HCT116 (cell line): Measurements from ENCODE around the gene PGM3. TPM values are rescaled to one million over a fixed set of nuclear protein-coding genes. Genes with fewer than 3 reads are reported as not detected.

Source experiments
- ATAC-seq: fragments of 200-7000 bp; cut with Tn5 transposase; 2 replicates; pipeline ENCODE4 v1.9.1; 2020; ENCODE audit warnings: mild to moderate bottlenecking, moderate library complexity
- BruUV-seq: library from RNA; stranded (reverse); fragments of 400-500 nt; replicated peaks from 2 replicates; lab custom pipeline; 2021; lab: Mats Ljungman, UMichigan
- CTCF ChIA-PET: fragments of 300-600 bp; sonication (Branson Sonifier 250); formaldehyde crosslinking; loops from one replicate; lab custom pipeline; 2021; ENCODE audit warnings: antibody characterized with exemption; lab: Charles Lee
- POLR2A ChIA-PET: fragments of 300-600, 350-600 bp; sonication (Branson Sonifier 250); formaldehyde crosslinking; loops from one replicate; lab custom pipeline; 2021; ENCODE audit warnings: antibody characterized with exemption; lab: Charles Lee
- RAD21 ChIA-PET, 2 experiments: fragments of 300-600 bp; sonication (Branson Sonifier 250); formaldehyde crosslinking; loops; one replicate each; lab custom pipeline; 2023; ENCODE audit warnings: low total read pairs in 2 of 2; ENCODE audit not compliant: uncharacterized antibody in 2 of 2, unreplicated experiment in 2 of 2, low non-redundant PET in 1 of 2; lab: Charles Lee
- DNase-seq: peaks from one replicate; pipeline ENCODE4 v3.0.0-alpha.2; 2010; ENCODE audit warnings: low read depth, low spot score
- H2AFZ ChIP-seq: fragments of 200-600 bp; shearing (Covaris generic), sonication (generic); 2 replicates; pipeline ENCODE4 v1.6.1; 2017; ENCODE audit warnings: low read depth, mixed run types, mixed read lengths, antibody characterized with exemption, low read length; ENCODE audit not compliant: poor library complexity, severe bottlenecking
- H3K27ac ChIP-seq: 2 replicates; pipeline ENCODE4 v1.5.1; 2012; ENCODE audit warnings: low read depth, low read length
- H3K27me3 ChIP-seq: fragments of 200-600 bp; sonication (generic); 2 replicates; pipeline ENCODE4 v1.6.1; 2016; ENCODE audit warnings: mixed run types, low read length, mixed read lengths; ENCODE audit not compliant: insufficient read depth
- H3K36me3 ChIP-seq, 2 experiments: fragments of 200-500 bp in 1 of 2; fragments of 200-600 bp in 1 of 2; sonication (Bioruptor generic) in 1 of 2; sonication (generic) in 1 of 2; 2 replicates each; pipeline versions ENCODE4 v1.5.1 to v1.6.1; 2014 to 2016; ENCODE audit warnings: low read length in 2 of 2, inconsistent platforms in 1 of 2, mixed read lengths in 1 of 2, mixed run types in 1 of 2; ENCODE audit not compliant: insufficient read depth in 2 of 2, control insufficient read depth in 1 of 2
- H3K4me1 ChIP-seq, 2 experiments: fragments of 200-600 bp in 1 of 2; sonication (generic) in 1 of 2; 2 replicates each; pipeline versions ENCODE4 v1.5.1 to v1.6.1; 2012 to 2017; ENCODE audit warnings: low read length in 2 of 2, inconsistent platforms in 1 of 2, mild to moderate bottlenecking in 1 of 2, mixed read lengths in 1 of 2, mixed run types in 1 of 2, moderate library complexity in 1 of 2; ENCODE audit not compliant: insufficient read depth in 2 of 2, control insufficient read depth in 1 of 2
- H3K4me2 ChIP-seq: fragments of 200-600 bp; sonication (generic); 2 replicates; pipeline ENCODE4 v1.6.1; 2017; ENCODE audit warnings: mixed run types, low read length, mixed read lengths
- H3K4me3 ChIP-seq, 2 experiments: fragments of 200-600 bp in 1 of 2; sonication (generic) in 1 of 2; replicated peaks in 1 of 2; 2 replicates each; pipeline ENCODE4 v1.5.1; 2011 to 2016; ENCODE audit warnings: low read length in 2 of 2, control low read depth in 1 of 2, low read depth in 1 of 2, mild to moderate bottlenecking in 1 of 2, mixed read lengths in 1 of 2, mixed run types in 1 of 2
- H3K79me2 ChIP-seq: fragments of 200-600 bp; sonication (generic); 2 replicates; pipeline ENCODE4 v1.6.1; 2017; ENCODE audit warnings: mild to moderate bottlenecking, mixed run types, low read length, moderate library complexity, mixed read lengths; ENCODE audit not compliant: insufficient read depth
- H3K9ac ChIP-seq: fragments of 200-600 bp; sonication (generic); 2 replicates; pipeline ENCODE4 v1.6.1; 2016; ENCODE audit warnings: low read length, mixed read lengths
- H3K9me2 ChIP-seq: fragments of 200-600 bp; sonication (generic), shearing (Covaris generic); 2 replicates; pipeline ENCODE4 v1.6.1; 2017; ENCODE audit warnings: mixed run types, mild to moderate bottlenecking, moderate library complexity; ENCODE audit not compliant: insufficient read depth
- H3K9me3 ChIP-seq, 2 experiments: fragments of 200-500 bp in 1 of 2; fragments of 200-600 bp in 1 of 2; sonication (Bioruptor generic) in 1 of 2; sonication (generic) in 1 of 2; 2 replicates each; pipeline ENCODE4 v1.6.1; 2014 to 2017; ENCODE audit warnings: low read length in 2 of 2, mixed read lengths in 2 of 2, inconsistent platforms in 1 of 2, low read depth in 1 of 2, mild to moderate bottlenecking in 1 of 2, mixed run types in 1 of 2, moderate library complexity in 1 of 2; ENCODE audit not compliant: control insufficient read depth in 1 of 2, insufficient read depth in 1 of 2
- H4K20me1 ChIP-seq: fragments of 200-600 bp; sonication (generic), shearing (Covaris generic); 2 replicates; pipeline ENCODE4 v1.6.1; 2017; ENCODE audit warnings: mixed run types, mild to moderate bottlenecking, moderate library complexity; ENCODE audit not compliant: insufficient read depth
- CBX3 ChIP-seq: IDR thresholded peaks from 2 replicates; pipeline ENCODE4 v1.6.1; 2012; ENCODE audit warnings: low read depth
- FOSL1 ChIP-seq: IDR thresholded peaks from 2 replicates; pipeline ENCODE4 v1.6.1; 2012; ENCODE audit warnings: low read depth
- JUND ChIP-seq: IDR thresholded peaks from 2 replicates; pipeline ENCODE4 v1.6.1; 2012
- POLR2AphosphoS5 ChIP-seq: IDR thresholded peaks from 2 replicates; pipeline ENCODE4 v1.6.1; 2011; ENCODE audit warnings: mild to moderate bottlenecking, low read depth, low read length, moderate library complexity
- RAD21 ChIP-seq: IDR thresholded peaks from 2 replicates; pipeline ENCODE4 v1.6.1; 2012; ENCODE audit warnings: low read depth, mild to moderate bottlenecking
- SIN3A ChIP-seq: IDR thresholded peaks from 2 replicates; pipeline ENCODE4 v1.6.1; 2012; ENCODE audit warnings: low read depth
- SP1 ChIP-seq: IDR thresholded peaks from 2 replicates; pipeline ENCODE4 v1.6.1; 2012; ENCODE audit warnings: low read depth
- ZNF274 ChIP-seq: fragments of 200-500 bp; sonication (Bioruptor generic); IDR thresholded peaks from 2 replicates; pipeline ENCODE4 v1.6.1; 2014; ENCODE audit warnings: mild to moderate bottlenecking, low read depth, low read length, inconsistent platforms
- intact Hi-C: fragments of 100-400 bp; cut with micrococcal nuclease; formaldehyde crosslinking; loops from 2 replicates; pipeline ENCODE4 v1.10.0; 2022
- total RNA-seq: library from RNA; stranded (reverse); gene quantifications from one replicate; pipeline ENCODE4 v1.2.1, GENCODE V29; 2021; ENCODE audit not compliant: unreplicated experiment
- TF ChIP-seq, protein P1 (sequence below): IDR thresholded peaks from 2 replicates; pipeline ENCODE4 v1.6.1; 2012; ENCODE audit warnings: low read depth
- TF ChIP-seq, protein P2 (sequence below), 3 experiments: fragments of 200-600 bp in 1 of 3; sonication (generic) in 1 of 3; IDR thresholded peaks in 2 of 3; conservative IDR thresholded peaks in 1 of 3; 2 replicates each; pipeline ENCODE4 v1.5.1; 2012 to 2017; ENCODE audit warnings: low read depth in 2 of 3, low read length in 2 of 3, antibody characterized with exemption in 1 of 3, borderline replicate concordance in 1 of 3, control low read depth in 1 of 3, mild to moderate bottlenecking in 1 of 3, mixed read lengths in 1 of 3, mixed run types in 1 of 3, moderate library complexity in 1 of 3; ENCODE audit not compliant: insufficient read depth in 1 of 3

The PGM3 gene
- total RNA-seq, 1 experiment from 2014 or later = 63.5 TPM

DNA sequence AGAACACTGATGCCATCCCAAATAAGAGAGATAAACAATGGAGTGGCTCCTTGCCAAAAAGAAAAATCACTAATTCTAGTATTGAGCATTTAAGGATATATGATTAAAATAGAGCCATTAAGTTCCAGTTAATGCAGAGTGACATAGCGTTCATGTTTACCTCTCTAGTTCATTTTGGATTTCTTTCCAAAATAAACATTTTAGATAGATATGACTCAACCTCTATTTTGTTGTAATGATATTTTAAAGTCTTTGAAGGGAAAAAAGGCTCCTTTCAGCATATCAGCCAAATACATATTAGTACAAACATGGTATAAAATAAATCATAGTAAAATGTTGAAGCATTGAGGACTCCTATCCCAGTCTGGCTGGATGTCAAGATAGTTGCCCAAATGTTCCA is 33.5 kb upstream of the PGM3 start:
- RAD21 ChIA-PET = no interaction called here
- DNase-seq = no peak

DNA sequence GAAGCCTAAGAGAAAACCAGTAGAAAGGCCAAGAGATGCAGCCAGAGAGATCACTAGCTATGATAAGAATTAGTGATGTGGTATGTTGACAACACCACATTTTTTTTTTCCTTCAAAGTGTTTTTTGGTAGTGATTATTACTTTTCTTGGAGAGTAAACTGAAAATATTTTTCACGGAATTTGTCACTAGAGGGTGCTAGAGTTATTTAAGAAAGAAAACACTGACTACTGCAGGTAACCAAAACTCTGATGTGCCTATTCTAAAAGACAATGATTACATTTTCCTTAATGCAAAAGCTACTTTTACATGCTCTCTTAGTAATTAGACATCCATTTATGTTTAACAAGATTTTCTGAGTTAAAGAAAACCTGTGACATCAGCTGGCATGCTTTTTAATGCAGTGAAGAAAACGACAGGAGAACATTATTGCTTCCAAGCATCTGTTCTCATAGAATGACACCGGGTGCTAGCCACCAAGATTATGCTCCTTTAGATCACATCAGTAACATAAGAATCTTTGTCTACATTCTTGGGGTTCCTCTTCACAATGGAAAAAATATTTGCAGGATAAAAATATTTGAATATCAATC is 28.9 kb upstream of the PGM3 start:
- H3K36me3 ChIP-seq = no peaks in the 10 kb centered on the region; a peak in 1 of 4 replicates
- H3K27ac ChIP-seq = no peak overlapping the region
- DNase-seq = peak; percentile 18
- no peak overlapping the region for H3K9ac ChIP-seq
- H3K4me3 ChIP-seq = no peak overlapping the region
- H3K9me2 ChIP-seq = no peaks in the 10 kb centered on the region
- H3K79me2 ChIP-seq = no peaks in the 10 kb centered on the region
- ChIA-PET POLR2A (no interaction called here), RAD21 (interaction anchor here in 1 of 2 experiments (0.6 kb wide), 1 partner anchor 290 kb away, joined by 3 read pairs; the partner anchor contains the start of gene PRSS35), CTCF (interaction anchor here (0.8 to 4.4 kb wide), 8 partner anchors 11 to 314 kb away, joined by 3 to 55 read pairs (median 4); partner anchors contain the start of genes DOP1A, PRSS35 and UBE3D)
- intact Hi-C loops = loop anchor here (1.0 to 5.0 kb wide), 2 partner anchors 195 to 293 kb away; no protein-coding TSS in a partner anchor
- no peak overlapping the region for H3K4me2 ChIP-seq
- no peaks in the 10 kb centered on the region for H3K9me3 ChIP-seq
- H3K4me1 ChIP-seq = peaks cover 0 to 6% of the 10 kb centered on the region in 2 experiments; a peak in 1 of 4 replicates
- no TSS peak for BruUV-seq
- TF ChIP-seq POLR2AphosphoS5 = no peak
- TF ChIP-seq ZNF274 = no peak
- TF ChIP-seq, protein P1, sequence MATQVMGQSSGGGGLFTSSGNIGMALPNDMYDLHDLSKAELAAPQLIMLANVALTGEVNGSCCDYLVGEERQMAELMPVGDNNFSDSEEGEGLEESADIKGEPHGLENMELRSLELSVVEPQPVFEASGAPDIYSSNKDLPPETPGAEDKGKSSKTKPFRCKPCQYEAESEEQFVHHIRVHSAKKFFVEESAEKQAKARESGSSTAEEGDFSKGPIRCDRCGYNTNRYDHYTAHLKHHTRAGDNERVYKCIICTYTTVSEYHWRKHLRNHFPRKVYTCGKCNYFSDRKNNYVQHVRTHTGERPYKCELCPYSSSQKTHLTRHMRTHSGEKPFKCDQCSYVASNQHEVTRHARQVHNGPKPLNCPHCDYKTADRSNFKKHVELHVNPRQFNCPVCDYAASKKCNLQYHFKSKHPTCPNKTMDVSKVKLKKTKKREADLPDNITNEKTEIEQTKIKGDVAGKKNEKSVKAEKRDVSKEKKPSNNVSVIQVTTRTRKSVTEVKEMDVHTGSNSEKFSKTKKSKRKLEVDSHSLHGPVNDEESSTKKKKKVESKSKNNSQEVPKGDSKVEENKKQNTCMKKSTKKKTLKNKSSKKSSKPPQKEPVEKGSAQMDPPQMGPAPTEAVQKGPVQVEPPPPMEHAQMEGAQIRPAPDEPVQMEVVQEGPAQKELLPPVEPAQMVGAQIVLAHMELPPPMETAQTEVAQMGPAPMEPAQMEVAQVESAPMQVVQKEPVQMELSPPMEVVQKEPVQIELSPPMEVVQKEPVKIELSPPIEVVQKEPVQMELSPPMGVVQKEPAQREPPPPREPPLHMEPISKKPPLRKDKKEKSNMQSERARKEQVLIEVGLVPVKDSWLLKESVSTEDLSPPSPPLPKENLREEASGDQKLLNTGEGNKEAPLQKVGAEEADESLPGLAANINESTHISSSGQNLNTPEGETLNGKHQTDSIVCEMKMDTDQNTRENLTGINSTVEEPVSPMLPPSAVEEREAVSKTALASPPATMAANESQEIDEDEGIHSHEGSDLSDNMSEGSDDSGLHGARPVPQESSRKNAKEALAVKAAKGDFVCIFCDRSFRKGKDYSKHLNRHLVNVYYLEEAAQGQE = no peak
- TF ChIP-seq SIN3A = no peak
- TF ChIP-seq RAD21 = peak; percentile 76
- TF ChIP-seq, protein P2, sequence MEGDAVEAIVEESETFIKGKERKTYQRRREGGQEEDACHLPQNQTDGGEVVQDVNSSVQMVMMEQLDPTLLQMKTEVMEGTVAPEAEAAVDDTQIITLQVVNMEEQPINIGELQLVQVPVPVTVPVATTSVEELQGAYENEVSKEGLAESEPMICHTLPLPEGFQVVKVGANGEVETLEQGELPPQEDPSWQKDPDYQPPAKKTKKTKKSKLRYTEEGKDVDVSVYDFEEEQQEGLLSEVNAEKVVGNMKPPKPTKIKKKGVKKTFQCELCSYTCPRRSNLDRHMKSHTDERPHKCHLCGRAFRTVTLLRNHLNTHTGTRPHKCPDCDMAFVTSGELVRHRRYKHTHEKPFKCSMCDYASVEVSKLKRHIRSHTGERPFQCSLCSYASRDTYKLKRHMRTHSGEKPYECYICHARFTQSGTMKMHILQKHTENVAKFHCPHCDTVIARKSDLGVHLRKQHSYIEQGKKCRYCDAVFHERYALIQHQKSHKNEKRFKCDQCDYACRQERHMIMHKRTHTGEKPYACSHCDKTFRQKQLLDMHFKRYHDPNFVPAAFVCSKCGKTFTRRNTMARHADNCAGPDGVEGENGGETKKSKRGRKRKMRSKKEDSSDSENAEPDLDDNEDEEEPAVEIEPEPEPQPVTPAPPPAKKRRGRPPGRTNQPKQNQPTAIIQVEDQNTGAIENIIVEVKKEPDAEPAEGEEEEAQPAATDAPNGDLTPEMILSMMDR (IDR thresholded peaks at IDR 0.05 in 2 of 3, conservative IDR thresholded peaks at IDR 0.05 in 1 of 3; ENCODE audit: borderline replicate concordance in 1 of 3, insufficient read depth in 1 of 3, low read depth in 2 of 3, low read length in 2 of 3) = peak; percentile 30 to 67 (median 51); a peak in 5 of 6 replicates
- ATAC-seq = no peak
- H4K20me1 ChIP-seq = no peaks in the 10 kb centered on the region
- no peak overlapping the region for H2AFZ ChIP-seq
- H3K27me3 ChIP-seq = no peaks in the 10 kb centered on the region

More for the DNA sequence above, 33.5 kb upstream of the PGM3 start:
- no peak for TF ChIP-seq ZNF274
- no peak for TF ChIP-seq CBX3
- TF ChIP-seq FOSL1 = no peak
- TF ChIP-seq SIN3A = no peak
- no peak for TF ChIP-seq JUND
- TF ChIP-seq SP1 = no peak
- Histone ChIP-seq H3K4me1 (peaks cover 0 to 10% of the 10 kb centered on the region in 2 experiments; a peak in 1 of 4 replicates), H3K9me3 (no peaks in the 10 kb centered on the region), H3K79me2 (no peaks in the 10 kb centered on the region), H2AFZ (no peak overlapping the region), H3K27me3 (no peaks in the 10 kb centered on the region), H3K9me2 (no peaks in the 10 kb centered on the region), H3K4me2 (no peak overlapping the region), H3K27ac (no peak overlapping the region), H3K36me3 (peaks cover 0 to 2% of the 10 kb centered on the region in 2 experiments; a peak in 1 of 4 replicates), H3K9ac (no peak overlapping the region), H4K20me1 (no peaks in the 10 kb centered on the region), H3K4me3 (no peak overlapping the region)
- POLR2A ChIA-PET = no interaction called here
- CTCF ChIA-PET = interaction anchor here (0.8 kb wide), 1 partner anchor 286 kb away, joined by 3 read pairs; the partner anchor contains the start of gene PRSS35
- ATAC-seq = no peak
- intact Hi-C loops = no loop called here
- no TSS peak for BruUV-seq
